Heart left ventricle (tissue), 16 donors: ENCODE results near the gene MYO1B. TPM values are rescaled to one million over a fixed set of nuclear protein-coding genes. Genes with fewer than 3 reads are reported as not detected.

Source experiments
- ATAC-seq, 4 donors: fragments of 200-7000 bp; cut with Tn5 transposase; one replicate each; pipeline ENCODE4 v1.9.1; 2020 to 2022; ENCODE audit warnings: moderate library complexity in 4 of 4, mild to moderate bottlenecking in 3 of 4, moderate number of reproducible peaks in 1 of 4
- DNase-seq, 5 donors: peaks; one replicate each; pipeline ENCODE4 v3.0.0-alpha.2; 2020
- H3K27ac ChIP-seq, 12 donors: fragments of 200-600 bp; sonication (generic) in 4 of 12; one replicate each; pipeline versions ENCODE4 v1.5.0 to v1.8.0; 2016 to 2022; ENCODE audit warnings: mild to moderate bottlenecking in 2 of 12
- H3K27me3 ChIP-seq, 9 donors: fragments of 200-600 bp; sonication (generic) in 2 of 9; one replicate each; pipeline versions ENCODE4 v1.5.1 to v1.8.0; 2016 to 2022; ENCODE audit warnings: mild to moderate bottlenecking in 3 of 9
- H3K36me3 ChIP-seq, 9 donors: fragments of 200-600 bp; sonication (generic) in 2 of 9; one replicate each; pipeline versions ENCODE4 v1.5.0 to v1.8.0; 2018 to 2022; ENCODE audit warnings: mild to moderate bottlenecking in 2 of 9
- H3K4me1 ChIP-seq, 12 donors: fragments of 200-600 bp; sonication (generic) in 4 of 12; one replicate each; pipeline versions ENCODE4 v1.5.0 to v1.8.0; 2016 to 2022; ENCODE audit warnings: mild to moderate bottlenecking in 3 of 12
- H3K4me3 ChIP-seq, 12 donors: fragments of 200-600 bp; sonication (generic) in 4 of 12; one replicate each; pipeline versions ENCODE4 v1.5.0 to v1.8.0; 2017 to 2022; ENCODE audit warnings: mild to moderate bottlenecking in 9 of 12, moderate library complexity in 4 of 12
- H3K9me3 ChIP-seq, 12 donors: fragments of 200-600 bp; sonication (generic) in 4 of 12; one replicate each; pipeline versions ENCODE4 v1.5.0 to v1.8.0; 2016 to 2022; ENCODE audit warnings: mild to moderate bottlenecking in 1 of 12
- CTCF ChIP-seq, 12 donors: fragments of 200-600 bp; sonication (generic) in 4 of 12; IDR thresholded peaks; one replicate each; pipeline versions ENCODE4 v1.5.0 to v1.8.0; 2018 to 2022; ENCODE audit warnings: antibody characterized with exemption in 12 of 12, mild to moderate bottlenecking in 5 of 12
- POLR2A ChIP-seq, 2 donors: fragments of 450-650 bp; IDR thresholded peaks; one replicate each; pipeline ENCODE4 v1.6.1; 2017; ENCODE audit warnings: antibody characterized with exemption in 2 of 2, mild to moderate bottlenecking in 2 of 2, moderate library complexity in 2 of 2
- WGBS, 4 donors: extraction: QIAGEN DNeasy Blood & Tissue Kit in 2 of 4; methylation state at CpG; one replicate each; pipeline versions ENCODE4 v1.1.5 to v1.1.7; 2013 to 2018; 5-methylcytosine and 5-hydroxymethylcytosine counted together
- intact Hi-C, 10 donors: fragments of 100-400 bp; cut with DNase I; formaldehyde crosslinking; loops; one replicate each; pipeline versions ENCODE4 v1.11.1 to v1.14.2; 2022
- polyA plus RNA-seq, 2 donors: library from polyadenylated mRNA; stranded (reverse); fragments of 200-250 nt; gene quantifications; one replicate each; pipeline ENCODE4 v1.2.3, GENCODE V29; 2013
- total RNA-seq, 9 donors: library from RNA; depleted of rRNA in 2 of 9; stranded (reverse); fragments of >200 nt in 2 of 9; fragmentation: NEBNext Ultra II Directional in 3 of 9; extraction: Animal tissue kit (Norgen Biotek cat#: 25700) in 3 of 9; gene quantifications; one replicate each; pipeline versions ENCODE4 v1.1.0 to v1.2.4, GENCODE V29; 2016 to 2023
- donor health status: ischemic (EF 13 %, LVEDD 7.1; RV severe dilation, severe dysfunction).
- donor health status: healthy with polysubstance abuse.
- donor health status: DM: no; HTN: yes; CAD: no.
- donor health status: DM: no; HTN: no; CAD: no.
- donor health status: ischemic (EF 25% LVEDD 6.9; RV normal size, moderate dysfunction).
- donor health status: ischemic (EF 25% LVEDD 5.7; RV mildly dilated, moderate dysfunction).
- donor health status: healthy.
- donor health status: DM: yes; HTN: yes; CAD: no.
- donor health status: ischemic (EF 35%, LVEDD 5.7; RV mildly dilated, moderate dysfunction).
- donor health status: nonischemic (EF 11% LVEDD 7.7; RV severe dilation, severe dysfunction).
- donor health status: DM: yes; HTN: yes; CAD: no.
- donor health status: PGD.
- donor health status: ischemic (EF 29% LVEDD 5.4; RV normal size, mild dysfunction).
- donor health status: nonischemic (EF 23%, LVEDD 6.1; RV moderate dilation, normal function).

The MYO1B gene
- total and polyA plus RNA-seq, 11 donors, result 7.8 to 47.3 (median 15.8) TPM

- Histone ChIP-seq H3K27ac (peak overlapping the region in 7 of 12 donors; percentile 13 to 54 (median 31)), H3K27me3 (no peaks in the 10 kb centered on the region), H3K4me1 (peaks cover 0 to 24% (median 0%) of the 10 kb centered on the region in 12 donors), H3K4me3 (no peak overlapping the region), H3K9me3 (no peaks in the 10 kb centered on the region), H3K36me3 (no peaks in the 10 kb centered on the region)
- intact Hi-C loops, result no loop called here
- ATAC-seq, result peak in 3 of 4 donors; percentile 41 to 58 (median 56)
- DNase-seq, result no peak
- WGBS, 4 donors, result 48 to 64% (median 54%) methylated on average over 6 of the region's 6 CpGs
- TF ChIP-seq POLR2A (IDR thresholded peaks at IDR 0.05), result no peak
- TF ChIP-seq CTCF (IDR thresholded peaks at IDR 0.05), result no peak
Observed at GRCh38 chr2:191436368-191437055, 191.3 kb downstream of the MYO1B start.

GRCh38 chr2:191439481-191439880, 194.3 kb downstream of the MYO1B start:
- no peak for ATAC-seq
- intact Hi-C loops, result no loop called here
- Histone ChIP-seq H3K4me3 (no peak overlapping the region), H3K9me3 (no peaks in the 10 kb centered on the region), H3K36me3 (no peaks in the 10 kb centered on the region), H3K27ac (no peak overlapping the region), H3K27me3 (no peaks in the 10 kb centered on the region), H3K4me1 (peaks cover 0 to 24% (median 0%) of the 10 kb centered on the region in 12 donors)
- DNase-seq, result no peak
- 88 to 97% (median 93%) methylated on average over 3 of the region's 3 CpGs for WGBS, 4 donors
- TF ChIP-seq CTCF (IDR thresholded peaks at IDR 0.05) (no peak), POLR2A (IDR thresholded peaks at IDR 0.05) (no peak)

- 63 to 72% (median 71%) methylated on average over 14 of the region's 14 CpGs for WGBS, 4 donors
- no peak overlapping the region for H3K4me3 ChIP-seq
- DNase-seq (peak in 4 of 5 donors; percentile 33 to 59 (median 50)), ATAC-seq (peak in 3 of 4 donors; percentile 63 to 77 (median 69))
- H3K27me3 ChIP-seq, result no peaks in the 10 kb centered on the region
- no peaks in the 10 kb centered on the region for H3K9me3 ChIP-seq
- H3K27ac ChIP-seq, result peak overlapping the region in 8 of 12 donors; percentile 5 to 71 (median 53)
- H3K36me3 ChIP-seq, result no peaks in the 10 kb centered on the region
- H3K4me1 ChIP-seq, result peaks cover 0 to 14% (median 0%) of the 10 kb centered on the region in 12 donors
- intact Hi-C loops, result no loop called here
- TF ChIP-seq POLR2A (IDR thresholded peaks at IDR 0.05), result no peak
- no peak for TF ChIP-seq CTCF (IDR thresholded peaks at IDR 0.05)
Observed at GRCh38 chr2:191441496-191442214, 196.5 kb downstream of the MYO1B start.

- ATAC-seq (no peak), DNase-seq (no peak)
- H3K4me1 ChIP-seq, result peaks cover 0 to 18% (median 0%) of the 10 kb centered on the region in 12 donors
- H3K9me3 ChIP-seq, result no peaks in the 10 kb centered on the region
- intact Hi-C loops, result no loop called here
- no peak overlapping the region for H3K4me3 ChIP-seq
- H3K36me3 ChIP-seq, result no peaks in the 10 kb centered on the region
- H3K27me3 ChIP-seq, result no peaks in the 10 kb centered on the region
- peak overlapping the region in 5 of 12 donors; percentile 12 to 36 (median 20) for H3K27ac ChIP-seq
- TF ChIP-seq POLR2A (IDR thresholded peaks at IDR 0.05) (no peak), CTCF (IDR thresholded peaks at IDR 0.05) (no peak)
- WGBS, 4 donors, result 48 to 65% (median 60%) methylated on average over 3 of the region's 3 CpGs
Observed at GRCh38 chr2:191443446-191443845, 198.2 kb downstream of the MYO1B start.
